ENCODE results near the gene ZSWIM1.

The ZSWIM1 gene

GRCh38 chr20:45918182-45918737, 37.2 kb downstream of the ZSWIM1 start:
- no peak for TF ChIP-seq GATA2 (IDR thresholded peaks at IDR 0.05; ENCODE audit: low read depth, low read length)
- no peak for TF ChIP-seq GATA3 (IDR thresholded peaks at IDR 0.05; ENCODE audit: low read depth, low read length)

DNA sequence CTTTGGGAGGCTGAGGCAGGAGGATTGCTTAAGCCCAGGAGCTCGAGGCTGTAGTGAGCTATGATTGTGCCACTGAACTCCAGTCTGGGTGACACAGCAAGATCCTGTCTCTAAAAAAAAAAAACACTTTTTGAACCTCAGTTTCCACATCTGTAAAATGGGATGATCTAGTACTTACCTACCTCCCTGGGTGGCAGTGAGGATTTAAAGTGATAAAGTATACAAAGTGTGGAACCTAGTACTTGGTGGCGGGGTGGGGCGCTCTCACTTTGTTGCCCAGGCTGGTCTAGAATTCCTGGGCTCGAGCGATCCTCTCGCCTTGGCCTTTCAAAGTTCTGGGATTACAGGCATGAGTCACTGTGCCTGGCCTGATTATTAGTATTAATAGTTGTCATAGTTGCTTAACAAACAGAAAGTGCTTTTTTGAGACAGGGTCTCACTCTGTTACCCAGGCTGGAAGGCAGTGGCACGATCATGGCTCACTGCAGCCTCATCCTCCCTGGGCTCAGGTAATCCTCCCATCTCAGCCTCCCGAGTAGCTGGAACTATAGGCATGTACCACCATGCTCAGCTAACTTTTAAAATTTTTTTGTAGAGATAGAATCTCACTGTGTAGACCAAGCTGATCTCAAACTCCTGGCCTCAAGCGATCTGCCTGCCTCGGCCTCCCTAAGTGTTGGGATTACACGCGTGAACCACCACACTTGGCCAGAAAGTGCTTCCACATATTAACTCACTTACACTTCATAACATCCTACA, 37.9 kb downstream of the ZSWIM1 start:
- TF ChIP-seq GATA3 (IDR thresholded peaks at IDR 0.05; ENCODE audit: low read depth, low read length) (no peak), GATA2 (IDR thresholded peaks at IDR 0.05; ENCODE audit: low read depth, low read length) (no peak)

DNA sequence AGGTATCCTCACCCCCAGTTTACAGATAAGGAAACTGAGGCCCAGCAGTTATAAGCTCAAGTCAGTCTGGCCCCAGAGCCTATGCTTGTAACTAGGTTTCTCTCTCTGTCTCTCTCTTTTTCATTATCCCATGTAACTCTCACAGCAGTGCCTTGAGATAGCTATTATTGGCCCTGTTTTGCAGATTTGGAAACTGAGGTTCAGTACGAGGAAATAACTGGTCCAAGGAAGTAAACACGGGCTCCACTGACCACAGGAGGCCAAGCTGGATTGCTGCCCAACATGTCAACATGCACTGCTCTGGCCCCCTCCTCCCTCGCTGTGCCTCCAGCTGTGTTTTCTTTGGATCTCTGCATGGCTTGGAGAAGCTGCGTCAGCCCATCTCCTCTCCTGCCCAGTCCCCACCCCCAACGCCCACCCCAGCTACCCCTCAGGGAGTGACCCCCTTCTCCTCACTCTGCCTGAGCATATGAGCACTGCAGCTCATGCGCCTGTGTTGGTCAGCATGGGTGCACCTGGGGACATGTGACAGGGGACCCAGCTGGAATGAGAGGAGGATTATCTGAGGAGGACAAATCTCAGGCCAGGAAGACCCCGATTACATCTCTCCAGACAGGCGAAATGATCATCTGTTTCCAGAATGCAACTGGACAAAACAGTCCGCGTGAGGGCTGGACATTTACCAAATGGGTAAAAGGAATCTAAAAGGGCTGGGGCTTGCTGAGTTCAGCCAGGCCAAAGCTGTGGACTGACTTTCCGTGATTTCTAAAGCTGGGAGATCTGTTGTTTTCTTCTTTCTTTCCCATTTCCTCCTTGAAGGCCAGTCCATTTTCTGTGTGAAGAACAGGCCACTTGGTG, 38.7 kb downstream of the ZSWIM1 start:
- peak; percentile 65 for TF ChIP-seq GATA2 (IDR thresholded peaks at IDR 0.05; ENCODE audit: low read depth, low read length)
- no peak for TF ChIP-seq GATA3 (IDR thresholded peaks at IDR 0.05; ENCODE audit: low read depth, low read length)

DNA sequence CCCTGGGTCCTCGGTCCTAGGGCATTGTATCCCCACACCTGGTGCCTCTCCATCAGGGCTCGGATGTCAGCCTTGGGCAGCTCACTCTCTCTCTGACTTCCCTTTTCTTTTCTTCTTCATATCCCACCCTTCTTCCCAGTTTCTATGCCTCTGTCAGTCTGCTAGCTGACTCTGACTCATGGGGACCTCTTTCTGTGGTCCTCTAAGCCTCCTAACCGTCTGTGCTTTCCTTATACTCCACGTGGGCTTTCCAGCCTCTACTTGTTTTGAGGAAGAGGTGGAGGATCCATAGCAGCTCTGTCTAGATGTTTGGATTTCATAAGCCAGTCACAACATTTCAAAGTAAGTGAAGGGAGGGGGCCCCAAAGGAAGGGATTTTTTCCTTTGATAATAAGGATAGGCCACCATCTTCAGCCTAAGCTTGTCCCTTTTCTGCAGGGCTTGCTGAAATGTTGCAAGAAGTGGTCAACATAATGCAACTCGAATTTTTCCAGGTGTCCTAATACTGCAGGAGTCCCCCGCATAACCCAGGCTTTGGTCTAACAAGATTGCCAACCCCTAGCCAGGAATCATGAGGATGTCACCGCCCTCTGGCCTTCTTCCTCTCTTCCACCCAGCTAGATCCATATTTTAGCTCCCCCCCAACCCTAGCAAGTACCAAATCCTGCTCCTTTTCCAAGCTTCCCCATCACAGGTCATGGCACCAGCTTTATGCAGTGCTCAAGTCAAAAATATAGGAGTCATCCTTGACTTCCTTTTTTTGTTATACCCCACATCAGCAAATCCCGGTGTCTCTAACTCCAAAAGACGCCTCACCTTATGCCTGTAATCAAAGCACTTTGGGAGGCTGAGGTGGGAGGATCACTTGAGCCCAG, 39.7 kb downstream of the ZSWIM1 start:
- TF ChIP-seq GATA2 (IDR thresholded peaks at IDR 0.05; ENCODE audit: low read depth, low read length) (no peak), GATA3 (IDR thresholded peaks at IDR 0.05; ENCODE audit: low read depth, low read length) (no peak)

- TF ChIP-seq GATA3 (IDR thresholded peaks at IDR 0.05; ENCODE audit: low read depth, low read length) (no peak), GATA2 (IDR thresholded peaks at IDR 0.05; ENCODE audit: low read depth, low read length) (no peak)
Observed at GRCh38 chr20:45921337-45922189, 40.5 kb downstream of the ZSWIM1 start.

GRCh38 chr20:45924391-45925261, 43.6 kb downstream of the ZSWIM1 start:
- TF ChIP-seq GATA2 (IDR thresholded peaks at IDR 0.05; ENCODE audit: low read depth, low read length), result no peak

DNA sequence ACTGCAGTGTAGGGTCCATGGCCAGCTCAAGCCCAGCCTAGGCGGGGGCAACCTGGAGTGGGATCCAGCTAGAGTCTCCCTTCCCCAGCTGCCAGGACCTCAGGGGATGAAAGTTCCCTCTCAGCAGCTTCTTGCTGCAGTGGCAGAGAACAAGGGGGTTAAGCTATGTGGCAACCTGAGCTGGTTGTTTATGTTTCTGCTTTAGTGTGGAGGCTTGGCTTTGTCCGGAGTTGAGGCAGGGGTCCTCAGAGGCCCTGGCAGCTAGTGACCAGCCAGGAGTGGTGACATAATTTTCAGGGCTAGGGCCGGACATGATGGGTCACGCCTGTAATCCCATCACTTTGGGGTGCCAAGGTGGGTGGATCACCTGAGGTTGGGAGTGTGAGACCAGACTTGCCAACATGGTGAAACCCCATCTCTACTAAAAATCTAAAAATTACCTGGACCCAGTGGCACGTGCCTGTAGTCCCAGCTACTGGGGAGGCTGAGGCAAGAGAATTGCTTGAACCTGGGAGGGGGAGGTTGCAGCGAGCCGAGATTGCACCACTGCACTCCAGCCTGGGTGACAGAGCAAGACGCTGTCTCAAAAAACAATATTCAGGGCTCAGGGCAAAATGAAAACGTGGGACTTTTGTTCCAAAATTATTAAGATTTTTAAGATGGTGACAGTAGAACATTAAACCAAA, 44.9 kb downstream of the ZSWIM1 start:
- TF ChIP-seq GATA2 (IDR thresholded peaks at IDR 0.05; ENCODE audit: low read depth, low read length) (no peak), GATA3 (IDR thresholded peaks at IDR 0.05; ENCODE audit: low read depth, low read length) (no peak)

DNA sequence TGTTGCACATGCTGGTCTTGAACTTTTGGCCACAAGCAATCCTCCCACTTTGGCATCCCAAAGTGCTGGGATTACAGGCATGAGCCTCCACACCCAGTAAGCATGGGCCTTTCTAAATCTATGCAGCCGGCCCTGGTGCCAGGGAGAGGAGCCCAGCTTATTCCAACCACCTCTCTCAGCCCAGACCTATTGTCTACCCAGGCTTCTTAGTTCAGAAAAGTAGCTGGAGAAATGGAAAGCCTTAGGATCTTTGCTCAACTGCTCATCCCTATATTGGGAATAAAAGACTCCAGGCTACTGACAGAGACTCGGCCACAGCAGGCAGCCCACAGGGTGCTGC, 45.7 kb downstream of the ZSWIM1 start:
- TF ChIP-seq GATA3 (IDR thresholded peaks at IDR 0.05; ENCODE audit: low read depth, low read length), result no peak

GRCh38 chr20:45927071-45927878, 46.2 kb downstream of the ZSWIM1 start:
- TF ChIP-seq GATA2 (IDR thresholded peaks at IDR 0.05; ENCODE audit: low read depth, low read length), result no peak

- TF ChIP-seq GATA3 (IDR thresholded peaks at IDR 0.05; ENCODE audit: low read depth, low read length), result no peak
Observed at GRCh38 chr20:45933266-45934045, 52.4 kb downstream of the ZSWIM1 start.

Measured in SH-SY5Y (cell line).